Ectodermal cell (in vitro differentiated cells): ENCODE results near the gene ACSL3.

ENCODE experiments used
- H3K27ac ChIP-seq: 2 replicates; pipeline ENCODE4 v1.7.0; 2013; ENCODE audit warnings: mild to moderate bottlenecking, low read depth, low read length; ENCODE audit not compliant: insufficient read depth, poor library complexity, severe bottlenecking
- H3K27me3 ChIP-seq: 2 replicates; pipeline ENCODE4 v1.7.0; 2013; ENCODE audit warnings: mild to moderate bottlenecking, low read length; ENCODE audit not compliant: insufficient read depth, control insufficient read depth, poor library complexity, severe bottlenecking
- H3K36me3 ChIP-seq: one replicate; pipeline ENCODE4 v1.7.0; 2013; ENCODE audit warnings: low read length; ENCODE audit not compliant: control insufficient read depth, insufficient read depth
- H3K4me1 ChIP-seq: one replicate; pipeline ENCODE4 v1.7.0; 2013; ENCODE audit warnings: low read length; ENCODE audit not compliant: control insufficient read depth, insufficient read depth
- H3K4me3 ChIP-seq: 2 replicates; pipeline ENCODE4 v1.7.0; 2013; ENCODE audit warnings: low read depth, low read length, control low read depth; ENCODE audit not compliant: insufficient read depth
- H3K9me3 ChIP-seq: 2 replicates; pipeline ENCODE4 v1.7.0; 2013; ENCODE audit warnings: mild to moderate bottlenecking, low read length, moderate library complexity; ENCODE audit not compliant: control insufficient read depth
- WGBS, 2 experiments: methylation state at CpG; one replicate each; pipeline ENCODE4 v1.1.7; 2013; ENCODE audit warnings: missing lambda C conversion rate in 2 of 2; 5-methylcytosine and 5-hydroxymethylcytosine counted together

The ACSL3 gene

DNA sequence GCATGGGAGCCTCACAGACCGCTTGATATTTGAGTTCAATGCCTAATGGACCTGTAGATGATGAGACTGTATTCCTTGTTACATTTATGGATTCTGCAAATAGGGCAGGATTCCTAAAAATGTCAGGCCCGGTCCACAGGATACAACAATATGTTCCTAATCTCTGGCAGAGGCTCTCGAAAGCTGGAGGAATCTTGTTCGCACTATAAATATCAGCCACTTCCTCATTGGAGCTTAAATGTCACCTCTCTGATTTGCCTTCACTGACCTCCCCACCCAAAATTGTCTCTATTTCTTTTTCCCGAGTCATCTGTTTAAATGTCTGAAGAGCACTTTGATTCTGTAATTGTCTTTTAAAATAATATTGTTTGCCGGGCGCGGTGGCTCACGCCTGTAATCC, 12.0 kb upstream of the ACSL3 start:
- H3K9me3 ChIP-seq = no peaks in the 10 kb centered on the region
- no peaks in the 10 kb centered on the region for H3K27me3 ChIP-seq
- H3K27ac ChIP-seq = no peak overlapping the region
- H3K4me3 ChIP-seq = no peak overlapping the region
- no peaks in the 10 kb centered on the region for H3K36me3 ChIP-seq
- no peaks in the 10 kb centered on the region for H3K4me1 ChIP-seq
- 96 to 98% methylated on average over 8 to 9 of the region's 9 CpGs for WGBS, 2 experiments

- H3K9me3 ChIP-seq = no peaks in the 10 kb centered on the region
- H3K4me1 ChIP-seq = no peaks in the 10 kb centered on the region
- WGBS, 2 experiments = 90 to 97% methylated on average over 2 to 3 of the region's 3 CpGs
- H3K4me3 ChIP-seq = no peak overlapping the region
- H3K27me3 ChIP-seq = no peaks in the 10 kb centered on the region
- no peaks in the 10 kb centered on the region for H3K36me3 ChIP-seq
- no peak overlapping the region for H3K27ac ChIP-seq
These were observed 8.7 kb upstream of the ACSL3 start for GRCh38 chr2:222851956-222852617.

- Histone ChIP-seq H3K4me1 (peaks cover 5% of the 10 kb centered on the region), H3K27ac (no peak overlapping the region), H3K36me3 (no peaks in the 10 kb centered on the region), H3K9me3 (no peaks in the 10 kb centered on the region), H3K27me3 (no peaks in the 10 kb centered on the region), H3K4me3 (no peak overlapping the region)
- 92 to 95% methylated on average over 10 of the region's 11 CpGs for WGBS, 2 experiments
These were observed 5.8 kb upstream of the ACSL3 start for GRCh38 chr2:222854773-222855700.

- Histone ChIP-seq H3K27me3 (no peaks in the 10 kb centered on the region), H3K9me3 (no peaks in the 10 kb centered on the region), H3K27ac (no peak overlapping the region), H3K36me3 (no peaks in the 10 kb centered on the region), H3K4me3 (peak overlapping the region; percentile 93), H3K4me1 (peaks cover 23% of the 10 kb centered on the region)
- 45 to 49% methylated on average over 9 to 10 of the region's 10 CpGs for WGBS, 2 experiments
These were observed 837 bp upstream of the ACSL3 start for GRCh38 chr2:222859786-222860612.

DNA sequence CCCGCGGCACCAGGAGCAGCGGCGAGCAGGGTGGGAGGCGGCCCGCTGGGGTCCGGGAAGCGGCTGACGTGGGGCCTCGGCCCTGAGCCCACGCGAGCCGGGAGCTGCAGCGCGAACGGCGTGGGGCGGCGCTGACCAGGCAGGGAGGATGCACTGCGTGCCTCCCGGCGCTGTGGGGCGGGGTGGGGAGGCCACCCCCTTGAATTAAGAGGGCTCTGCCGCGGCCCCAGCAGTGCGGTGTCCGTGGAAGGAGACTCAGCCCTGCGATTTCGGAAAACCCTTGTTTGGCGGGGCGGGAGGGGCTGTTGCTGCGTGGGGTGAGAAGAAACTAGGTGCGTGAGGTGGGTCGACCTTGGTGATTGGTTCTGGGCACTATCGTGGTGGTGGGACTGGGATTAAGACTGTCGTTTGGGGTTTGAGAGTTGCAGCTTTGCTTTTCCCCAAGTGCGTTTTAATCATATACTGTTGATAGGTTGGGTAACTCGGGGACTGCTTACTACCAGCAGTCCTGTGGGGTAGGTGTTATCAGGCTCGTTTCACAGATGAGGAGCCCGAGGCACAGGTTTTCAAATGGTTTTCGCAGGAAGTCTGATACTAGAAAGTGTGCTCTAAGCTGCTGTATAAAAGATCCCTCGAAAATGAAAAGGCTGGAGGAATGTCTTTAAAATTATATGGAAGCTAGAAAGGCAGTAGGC, 722 bp downstream of the ACSL3 start:
- H3K4me1 ChIP-seq = peaks cover 26% of the 10 kb centered on the region
- H3K27ac ChIP-seq = peak overlapping the region; percentile 87
- WGBS, 2 experiments = 1% methylated on average over 42 of the region's 42 CpGs
- no peaks in the 10 kb centered on the region for H3K9me3 ChIP-seq
- no peaks in the 10 kb centered on the region for H3K27me3 ChIP-seq
- H3K4me3 ChIP-seq = peak overlapping the region; percentile 93
- H3K36me3 ChIP-seq = no peaks in the 10 kb centered on the region

- H3K27me3 ChIP-seq = no peaks in the 10 kb centered on the region
- H3K27ac ChIP-seq = no peak overlapping the region
- 22 to 24% methylated on average over 7 of the region's 7 CpGs for WGBS, 2 experiments
These were observed 1.5 kb downstream of the ACSL3 start for GRCh38 chr2:222862106-222862908.

DNA sequence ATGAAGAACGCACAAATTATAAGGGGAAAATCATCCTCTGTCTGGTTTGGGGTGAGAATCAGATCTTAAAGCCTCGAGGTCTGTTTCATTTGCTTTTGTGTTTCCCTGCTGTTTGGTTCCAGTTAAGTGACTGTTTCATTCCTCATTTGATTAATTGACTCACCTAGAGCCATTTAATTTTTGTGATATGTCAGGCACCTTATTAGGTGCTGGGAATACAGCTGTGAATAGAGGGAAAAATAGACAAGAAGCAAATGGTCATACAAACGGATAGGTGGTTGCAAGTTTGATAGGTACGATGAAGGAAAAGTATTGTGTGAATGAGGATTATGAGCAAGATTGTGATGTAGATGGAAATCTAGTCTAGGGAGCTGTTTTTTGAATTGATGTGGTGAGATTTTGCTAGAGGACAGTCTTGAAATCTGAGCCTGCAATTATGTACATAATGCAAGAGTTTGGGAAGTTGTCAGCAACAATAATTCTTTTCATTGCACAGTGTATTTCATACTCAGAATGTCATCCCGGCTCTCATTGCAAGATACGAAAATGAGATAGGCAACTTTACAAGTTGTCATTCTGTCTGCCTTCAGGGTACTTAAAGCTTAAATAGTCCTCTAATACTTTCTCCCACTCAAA, 2.2 kb downstream of the ACSL3 start:
- WGBS, 2 experiments = 80 to 85% methylated on average over 6 of the region's 6 CpGs
- Histone ChIP-seq H3K4me3 (peak overlapping the region; percentile 93), H3K27ac (no peak overlapping the region)

More at GRCh38 chr2:222862106-222862908, 1.5 kb downstream of the ACSL3 start:
- Histone ChIP-seq H3K4me3 (peak overlapping the region; percentile 93), H3K36me3 (no peaks in the 10 kb centered on the region), H3K4me1 (peaks cover 26% of the 10 kb centered on the region), H3K9me3 (no peaks in the 10 kb centered on the region)

DNA sequence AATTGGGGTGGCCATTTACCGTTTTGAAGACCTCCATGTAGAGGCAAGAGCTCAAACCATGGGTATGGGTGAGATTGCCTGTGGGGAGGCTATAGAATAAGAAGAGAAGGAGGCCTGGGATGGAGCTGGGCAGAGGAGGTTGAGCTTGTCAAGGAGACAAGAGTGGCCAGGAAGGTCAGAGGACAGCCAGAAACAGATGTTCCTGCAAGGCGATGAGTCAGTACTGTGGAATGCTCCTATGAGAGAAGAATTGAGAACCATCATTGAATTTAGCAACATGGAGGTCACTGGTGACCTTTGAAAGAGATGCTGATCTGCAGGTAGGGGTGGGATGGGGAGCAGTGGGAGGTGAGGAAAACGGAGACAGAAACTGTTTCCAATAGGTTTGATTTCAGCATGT, 3.5 kb downstream of the ACSL3 start:
- peak overlapping the region; percentile 0 for H3K4me3 ChIP-seq
- 55 to 57% methylated on average over 3 of the region's 3 CpGs for WGBS, 2 experiments

More for the DNA sequence above, 2.2 kb downstream of the ACSL3 start:
- Histone ChIP-seq H3K4me1 (peaks cover 26% of the 10 kb centered on the region), H3K9me3 (no peaks in the 10 kb centered on the region), H3K27me3 (no peaks in the 10 kb centered on the region), H3K36me3 (no peaks in the 10 kb centered on the region)

GRCh38 chr2:222865301-222865700, 4.5 kb downstream of the ACSL3 start:
- no peak overlapping the region for H3K27ac ChIP-seq
- no peaks in the 10 kb centered on the region for H3K27me3 ChIP-seq
- no peaks in the 10 kb centered on the region for H3K9me3 ChIP-seq
- H3K36me3 ChIP-seq = no peaks in the 10 kb centered on the region
- H3K4me3 ChIP-seq = no peak overlapping the region
- WGBS, 2 experiments = 91% methylated on average over 2 of the region's 2 CpGs
- H3K4me1 ChIP-seq = peaks cover 19% of the 10 kb centered on the region

More for the DNA sequence above, 3.5 kb downstream of the ACSL3 start:
- Histone ChIP-seq H3K4me1 (peaks cover 26% of the 10 kb centered on the region), H3K27me3 (no peaks in the 10 kb centered on the region), H3K36me3 (no peaks in the 10 kb centered on the region), H3K27ac (no peak overlapping the region), H3K9me3 (no peaks in the 10 kb centered on the region)
